ENCODE data around the gene GRID2.

Gene GRID2

DNA sequence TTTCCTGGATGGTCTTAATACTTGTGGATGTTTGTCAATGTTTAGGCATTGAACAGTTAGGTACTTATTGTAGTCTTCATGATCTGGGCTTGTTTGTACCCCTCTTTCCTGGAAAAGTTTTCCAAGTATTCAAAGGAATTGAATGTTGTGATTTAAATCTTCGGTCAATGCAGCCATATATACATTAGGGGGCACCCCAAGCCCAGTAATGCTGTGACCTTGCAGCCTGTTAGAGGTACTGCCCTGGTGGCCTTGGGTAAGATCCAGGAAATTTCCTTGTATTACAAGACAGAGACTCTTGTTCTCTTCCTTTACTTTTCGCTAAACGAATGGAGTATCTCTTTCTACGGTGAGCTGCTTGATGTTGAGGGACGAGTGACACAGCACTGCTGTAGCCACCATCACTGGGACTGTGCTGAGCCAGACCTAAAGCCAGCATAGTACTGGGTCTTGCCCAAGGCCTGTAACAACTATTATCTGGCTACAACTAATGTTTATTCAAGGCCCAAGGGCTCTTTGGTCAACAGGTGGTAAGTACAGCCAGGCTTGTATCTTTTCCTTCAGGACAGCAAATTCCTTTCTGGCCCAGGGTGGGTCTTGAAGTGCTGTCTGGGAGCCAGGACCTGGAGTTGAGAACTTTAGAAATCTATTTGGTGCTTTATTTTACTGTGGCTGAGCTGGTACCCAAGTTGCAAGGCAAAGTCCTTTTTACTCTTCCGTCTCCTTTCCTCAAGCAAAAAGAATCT is 1406.5 kb downstream of the GRID2 start:
- H3K9ac ChIP-seq (ENCODE audit: low read depth, low read length), result no peak overlapping the region
- H3K27me3 ChIP-seq (ENCODE audit: control insufficient read depth, insufficient read depth, low read length), result no peaks in the 10 kb centered on the region
- H3K36me3 ChIP-seq (ENCODE audit: control insufficient read depth, insufficient read depth, low read length), result no peaks in the 10 kb centered on the region
- H3K4me3 ChIP-seq (ENCODE audit: low read depth, low read length), result no peak overlapping the region
- no peaks in the 10 kb centered on the region for H3K9me3 ChIP-seq (ENCODE audit: control insufficient read depth, insufficient read depth, low read length)
- H3K4me1 ChIP-seq (ENCODE audit: control insufficient read depth, insufficient read depth, low read length), result peaks cover 3% of the 10 kb centered on the region

DNA sequence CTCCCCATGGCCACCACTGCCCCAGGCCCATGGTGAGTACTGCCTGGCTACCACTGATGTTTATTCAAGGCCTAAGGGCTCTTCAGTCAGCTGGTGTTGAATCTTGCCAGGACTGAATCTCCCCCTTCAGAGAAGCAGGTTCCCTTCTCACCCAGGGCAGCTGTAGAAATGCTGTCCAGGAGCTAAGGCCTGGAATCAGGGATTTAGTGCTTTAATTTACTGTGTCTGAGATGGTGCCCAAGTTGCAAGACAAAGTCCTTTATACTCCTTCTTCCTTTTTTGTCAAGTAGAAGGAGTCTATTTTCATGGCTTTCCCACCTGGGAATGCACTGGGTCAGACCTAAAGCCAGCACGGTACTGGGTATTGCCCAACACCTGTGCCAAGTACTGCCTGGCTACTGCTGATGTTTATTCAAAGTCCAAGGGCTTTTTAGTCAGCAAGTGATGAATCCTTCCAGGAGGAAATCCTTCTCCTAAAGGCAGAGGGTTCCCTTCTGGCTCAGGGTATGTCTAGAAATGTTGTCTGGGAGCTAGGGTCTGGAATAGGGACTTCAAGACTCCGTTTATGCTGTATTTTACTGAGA is 1407.2 kb downstream of the GRID2 start:
- Histone ChIP-seq H3K36me3 (ENCODE audit: control insufficient read depth, insufficient read depth, low read length) (no peaks in the 10 kb centered on the region), H3K4me3 (ENCODE audit: low read depth, low read length) (no peak overlapping the region), H3K9ac (ENCODE audit: low read depth, low read length) (no peak overlapping the region), H3K9me3 (ENCODE audit: control insufficient read depth, insufficient read depth, low read length) (no peaks in the 10 kb centered on the region), H3K4me1 (ENCODE audit: control insufficient read depth, insufficient read depth, low read length) (peaks cover 3% of the 10 kb centered on the region), H3K27me3 (ENCODE audit: control insufficient read depth, insufficient read depth, low read length) (no peaks in the 10 kb centered on the region)

DNA sequence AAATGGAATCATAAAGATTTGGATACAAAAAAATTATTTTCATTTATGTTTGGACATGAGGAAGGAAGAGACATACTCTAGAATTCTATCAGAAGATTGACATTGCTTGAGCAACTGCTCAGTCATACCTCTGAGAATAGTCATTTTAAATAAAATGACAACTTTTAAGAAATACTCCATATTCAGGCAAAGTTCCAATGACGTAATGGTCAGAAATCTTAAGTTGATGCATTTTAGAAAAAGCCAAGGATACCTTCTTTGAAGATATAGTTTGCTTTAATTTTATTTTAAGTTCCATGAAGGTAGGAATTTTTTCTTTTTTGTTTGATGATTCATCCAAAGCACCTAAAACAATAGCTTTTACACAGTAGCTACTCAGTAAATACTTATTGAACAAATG is 1414.5 kb downstream of the GRID2 start:
- Histone ChIP-seq H3K9me3 (ENCODE audit: control insufficient read depth, insufficient read depth, low read length) (no peaks in the 10 kb centered on the region), H3K9ac (ENCODE audit: low read depth, low read length) (no peak overlapping the region), H3K36me3 (ENCODE audit: control insufficient read depth, insufficient read depth, low read length) (no peaks in the 10 kb centered on the region), H3K4me3 (ENCODE audit: low read depth, low read length) (no peak overlapping the region), H3K27me3 (ENCODE audit: control insufficient read depth, insufficient read depth, low read length) (no peaks in the 10 kb centered on the region), H3K4me1 (ENCODE audit: control insufficient read depth, insufficient read depth, low read length) (no peaks in the 10 kb centered on the region)

DNA sequence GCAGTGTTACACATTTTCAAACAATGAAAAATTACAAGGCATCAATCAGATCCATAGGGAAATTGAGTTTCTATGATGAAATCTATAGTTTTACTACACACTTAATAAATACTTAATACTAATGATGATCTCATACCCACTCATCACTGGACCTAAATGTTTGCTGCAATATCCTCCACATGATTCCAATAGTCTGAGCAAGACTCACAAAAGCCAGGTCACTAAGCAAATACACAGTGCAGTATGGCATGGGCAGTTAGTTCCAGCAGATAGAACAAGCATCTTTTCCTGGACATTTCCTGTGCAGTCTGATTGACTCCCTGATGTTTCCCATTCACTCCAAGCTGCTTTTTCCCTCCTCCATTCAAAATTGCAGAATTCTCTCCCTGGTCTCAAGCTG is 1415.8 kb downstream of the GRID2 start:
- H3K4me1 ChIP-seq (ENCODE audit: control insufficient read depth, insufficient read depth, low read length), result no peaks in the 10 kb centered on the region

DNA sequence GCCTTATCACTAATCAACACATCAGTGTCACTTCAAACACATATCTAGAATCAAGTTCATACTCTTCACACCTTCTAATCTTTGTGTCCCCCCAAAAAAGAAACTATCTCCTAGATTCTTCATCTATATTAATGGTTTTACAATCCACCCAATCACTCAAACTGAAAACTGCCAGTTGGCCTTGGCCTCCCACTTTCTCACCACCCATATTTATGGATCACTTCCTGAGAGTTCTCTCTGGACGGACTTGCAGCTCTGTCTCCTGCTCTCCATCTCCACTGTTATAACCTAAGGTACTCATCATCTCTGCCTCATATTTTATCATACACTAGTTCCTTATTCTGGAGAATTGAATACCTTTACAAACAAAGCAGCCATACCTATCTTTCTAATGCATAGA is 1418.7 kb downstream of the GRID2 start:
- H3K9me3 ChIP-seq (ENCODE audit: control insufficient read depth, insufficient read depth, low read length), result no peaks in the 10 kb centered on the region
- H3K4me1 ChIP-seq (ENCODE audit: control insufficient read depth, insufficient read depth, low read length), result no peaks in the 10 kb centered on the region
- no peaks in the 10 kb centered on the region for H3K27me3 ChIP-seq (ENCODE audit: control insufficient read depth, insufficient read depth, low read length)
- H3K9ac ChIP-seq (ENCODE audit: low read depth, low read length), result no peak overlapping the region
- no peak overlapping the region for H3K4me3 ChIP-seq (ENCODE audit: low read depth, low read length)
- H3K36me3 ChIP-seq (ENCODE audit: control insufficient read depth, insufficient read depth, low read length), result no peaks in the 10 kb centered on the region

More for the DNA sequence above, 1415.8 kb downstream of the GRID2 start:
- Histone ChIP-seq H3K9me3 (ENCODE audit: control insufficient read depth, insufficient read depth, low read length) (no peaks in the 10 kb centered on the region), H3K9ac (ENCODE audit: low read depth, low read length) (no peak overlapping the region), H3K27me3 (ENCODE audit: control insufficient read depth, insufficient read depth, low read length) (no peaks in the 10 kb centered on the region), H3K4me3 (ENCODE audit: low read depth, low read length) (no peak overlapping the region), H3K36me3 (ENCODE audit: control insufficient read depth, insufficient read depth, low read length) (no peaks in the 10 kb centered on the region)

DNA sequence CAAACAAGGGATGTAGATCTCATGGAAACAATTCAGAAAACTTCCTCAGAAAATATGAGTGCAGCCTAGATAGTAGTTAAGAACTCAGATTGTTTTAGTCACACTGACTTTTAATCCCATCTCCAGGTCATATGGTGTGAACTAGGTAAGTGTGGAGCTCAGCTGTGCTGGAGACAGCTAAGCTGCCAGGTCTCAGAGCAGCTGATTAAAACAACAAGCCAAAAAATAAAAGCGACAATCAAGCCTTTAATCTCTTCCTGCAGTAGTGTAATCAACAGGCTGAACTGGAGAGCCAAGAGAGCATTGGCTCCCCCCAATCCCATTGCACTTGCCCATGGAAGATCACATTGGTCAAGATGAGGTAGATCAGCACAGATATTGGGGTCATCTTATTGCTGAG is 1426.5 kb downstream of the GRID2 start:
- H3K4me3 ChIP-seq (ENCODE audit: low read depth, low read length), result no peak overlapping the region
- no peak overlapping the region for H3K9ac ChIP-seq (ENCODE audit: low read depth, low read length)
- no peaks in the 10 kb centered on the region for H3K9me3 ChIP-seq (ENCODE audit: control insufficient read depth, insufficient read depth, low read length)
- H3K36me3 ChIP-seq (ENCODE audit: control insufficient read depth, insufficient read depth, low read length), result no peaks in the 10 kb centered on the region
- H3K27me3 ChIP-seq (ENCODE audit: control insufficient read depth, insufficient read depth, low read length), result no peaks in the 10 kb centered on the region
- H3K4me1 ChIP-seq (ENCODE audit: control insufficient read depth, insufficient read depth, low read length), result peaks cover 16% of the 10 kb centered on the region

DNA sequence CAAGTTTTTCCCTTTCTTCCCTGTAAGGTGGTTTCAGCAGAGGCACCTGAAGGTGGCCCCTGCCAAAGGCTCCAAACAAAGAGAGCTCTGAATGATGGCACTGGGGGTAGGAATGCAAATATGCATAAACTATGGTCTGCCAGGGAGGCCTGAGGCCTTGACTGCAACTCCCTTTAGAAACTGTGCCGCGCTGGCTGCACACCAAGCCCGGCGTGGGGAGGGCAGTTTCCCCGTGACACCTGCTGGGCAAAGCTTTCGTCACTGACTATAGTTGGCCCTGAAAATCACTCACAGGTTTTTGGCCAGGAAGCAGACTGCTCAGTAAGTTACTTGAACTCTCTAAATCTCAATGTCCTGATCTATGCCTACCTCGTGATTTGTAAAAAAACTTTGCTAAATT is 1427.0 kb downstream of the GRID2 start:
- Histone ChIP-seq H3K27me3 (ENCODE audit: control insufficient read depth, insufficient read depth, low read length) (no peaks in the 10 kb centered on the region), H3K9ac (ENCODE audit: low read depth, low read length) (no peak overlapping the region), H3K4me3 (ENCODE audit: low read depth, low read length) (no peak overlapping the region), H3K9me3 (ENCODE audit: control insufficient read depth, insufficient read depth, low read length) (no peaks in the 10 kb centered on the region), H3K4me1 (ENCODE audit: control insufficient read depth, insufficient read depth, low read length) (peaks cover 16% of the 10 kb centered on the region), H3K36me3 (ENCODE audit: control insufficient read depth, insufficient read depth, low read length) (no peaks in the 10 kb centered on the region)

DNA sequence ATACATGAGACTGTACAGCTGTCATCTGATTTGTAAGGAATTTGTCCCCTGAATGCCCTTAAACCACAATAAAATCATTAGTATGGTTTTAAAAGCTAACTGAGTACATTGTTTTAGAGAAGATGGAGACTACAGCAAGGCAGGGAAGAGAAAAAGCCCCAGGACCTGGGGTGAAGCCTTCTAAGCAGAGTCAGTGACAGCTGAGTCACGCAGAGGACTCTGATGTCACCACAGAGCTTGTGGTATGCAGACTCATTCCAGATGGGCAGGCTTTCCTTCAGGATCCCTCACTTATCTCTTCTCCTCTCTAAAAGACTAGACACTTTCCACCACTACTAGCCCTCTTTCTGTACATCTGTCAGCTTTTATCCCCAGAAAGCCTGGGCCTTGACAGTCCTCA is 1427.7 kb downstream of the GRID2 start:
- H3K9ac ChIP-seq (ENCODE audit: low read depth, low read length), result no peak overlapping the region
- no peaks in the 10 kb centered on the region for H3K27me3 ChIP-seq (ENCODE audit: control insufficient read depth, insufficient read depth, low read length)
- H3K4me1 ChIP-seq (ENCODE audit: control insufficient read depth, insufficient read depth, low read length), result peaks cover 16% of the 10 kb centered on the region
- H3K9me3 ChIP-seq (ENCODE audit: control insufficient read depth, insufficient read depth, low read length), result no peaks in the 10 kb centered on the region
- H3K4me3 ChIP-seq (ENCODE audit: low read depth, low read length), result no peak overlapping the region
- no peaks in the 10 kb centered on the region for H3K36me3 ChIP-seq (ENCODE audit: control insufficient read depth, insufficient read depth, low read length)

DNA sequence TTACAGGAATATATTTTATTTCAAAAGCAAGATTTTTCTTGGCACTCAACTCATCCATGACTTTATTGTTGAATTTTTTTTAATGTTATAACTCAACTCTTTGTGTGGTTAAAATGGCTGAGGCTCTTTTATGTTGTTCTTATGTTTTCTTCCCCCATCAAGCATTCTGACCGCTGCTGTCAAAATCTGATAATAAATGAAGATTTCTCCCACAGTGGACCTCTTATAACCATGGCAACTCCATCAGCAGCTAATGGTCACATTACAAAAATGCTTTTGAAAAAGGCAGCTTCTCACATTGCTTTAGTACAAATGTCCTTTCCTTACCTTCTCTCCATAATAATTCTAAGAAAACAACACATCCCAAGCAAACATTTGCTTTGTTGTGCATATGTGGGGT is 1428.7 kb downstream of the GRID2 start:
- Histone ChIP-seq H3K36me3 (ENCODE audit: control insufficient read depth, insufficient read depth, low read length) (no peaks in the 10 kb centered on the region), H3K27me3 (ENCODE audit: control insufficient read depth, insufficient read depth, low read length) (no peaks in the 10 kb centered on the region), H3K9ac (ENCODE audit: low read depth, low read length) (no peak overlapping the region), H3K4me1 (ENCODE audit: control insufficient read depth, insufficient read depth, low read length) (peaks cover 16% of the 10 kb centered on the region), H3K9me3 (ENCODE audit: control insufficient read depth, insufficient read depth, low read length) (no peaks in the 10 kb centered on the region), H3K4me3 (ENCODE audit: low read depth, low read length) (no peak overlapping the region)

DNA sequence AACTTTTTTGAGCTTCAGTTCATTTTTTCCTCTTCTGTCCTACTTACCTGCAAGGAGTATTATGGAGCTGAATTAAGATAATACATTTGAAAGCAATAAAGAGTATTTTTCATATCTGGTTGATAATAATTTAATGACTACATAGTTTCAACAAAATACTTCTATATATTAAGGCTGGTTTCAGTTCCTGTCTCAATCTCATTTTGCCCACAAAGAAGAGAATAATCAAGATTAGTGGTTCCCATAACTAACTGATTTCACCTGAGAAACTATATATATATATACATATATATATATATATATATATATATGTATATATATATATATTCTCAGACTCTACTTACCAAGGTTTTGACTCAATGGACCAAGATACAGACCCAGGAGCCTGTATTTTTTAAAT is 1437.1 kb downstream of the GRID2 start:
- H3K9ac ChIP-seq (ENCODE audit: low read depth, low read length), result no peak overlapping the region
- H3K4me3 ChIP-seq (ENCODE audit: low read depth, low read length), result no peak overlapping the region
- H3K36me3 ChIP-seq (ENCODE audit: control insufficient read depth, insufficient read depth, low read length), result no peaks in the 10 kb centered on the region
- H3K4me1 ChIP-seq (ENCODE audit: control insufficient read depth, insufficient read depth, low read length), result no peaks in the 10 kb centered on the region
- H3K9me3 ChIP-seq (ENCODE audit: control insufficient read depth, insufficient read depth, low read length), result no peaks in the 10 kb centered on the region
- H3K27me3 ChIP-seq (ENCODE audit: control insufficient read depth, insufficient read depth, low read length), result no peaks in the 10 kb centered on the region

DNA sequence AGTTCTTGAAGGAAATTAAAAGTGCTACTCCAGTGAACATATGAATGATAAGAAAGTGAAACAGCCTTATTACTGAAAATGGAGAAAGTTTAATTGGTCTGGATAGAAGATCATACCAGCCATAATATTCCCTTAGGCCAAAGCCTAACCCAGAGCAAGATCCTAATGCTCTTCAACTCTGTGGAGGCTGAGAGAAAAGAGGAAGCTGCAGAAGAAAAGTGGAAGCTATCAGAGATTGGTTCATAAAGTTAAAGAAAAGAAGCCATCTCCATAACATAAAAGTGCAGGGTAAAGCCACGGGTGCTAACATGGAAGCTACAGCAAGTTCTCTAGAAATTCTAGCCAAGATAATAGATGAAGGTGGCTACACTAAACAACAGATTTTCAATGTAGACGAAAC is 1439.3 kb downstream of the GRID2 start:
- no peaks in the 10 kb centered on the region for H3K4me1 ChIP-seq (ENCODE audit: control insufficient read depth, insufficient read depth, low read length)
- no peaks in the 10 kb centered on the region for H3K36me3 ChIP-seq (ENCODE audit: control insufficient read depth, insufficient read depth, low read length)
- H3K9me3 ChIP-seq (ENCODE audit: control insufficient read depth, insufficient read depth, low read length), result no peaks in the 10 kb centered on the region
- no peaks in the 10 kb centered on the region for H3K27me3 ChIP-seq (ENCODE audit: control insufficient read depth, insufficient read depth, low read length)
- H3K9ac ChIP-seq (ENCODE audit: low read depth, low read length), result no peak overlapping the region
- no peak overlapping the region for H3K4me3 ChIP-seq (ENCODE audit: low read depth, low read length)

DNA sequence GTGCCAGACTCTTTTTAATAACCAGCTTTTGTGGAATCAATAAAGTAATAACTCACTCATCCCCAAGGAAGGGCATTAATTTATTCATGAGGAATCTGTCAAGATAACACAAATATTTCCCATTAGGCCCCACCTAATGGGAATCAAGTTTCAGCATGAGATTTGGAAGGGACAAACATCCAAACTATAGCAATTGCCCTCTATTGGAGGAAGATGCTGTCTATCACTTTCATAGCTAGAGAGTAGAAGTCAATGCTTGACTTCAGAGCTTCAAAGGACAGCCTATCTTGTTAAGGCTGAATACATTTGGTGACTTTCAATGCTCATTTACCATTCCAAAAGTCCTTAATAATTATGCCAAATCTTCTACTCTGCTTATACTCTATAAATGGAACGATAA is 1439.9 kb downstream of the GRID2 start:
- no peaks in the 10 kb centered on the region for H3K36me3 ChIP-seq (ENCODE audit: control insufficient read depth, insufficient read depth, low read length)
- no peak overlapping the region for H3K4me3 ChIP-seq (ENCODE audit: low read depth, low read length)
- H3K9ac ChIP-seq (ENCODE audit: low read depth, low read length), result no peak overlapping the region
- H3K27me3 ChIP-seq (ENCODE audit: control insufficient read depth, insufficient read depth, low read length), result no peaks in the 10 kb centered on the region
- H3K9me3 ChIP-seq (ENCODE audit: control insufficient read depth, insufficient read depth, low read length), result no peaks in the 10 kb centered on the region
- H3K4me1 ChIP-seq (ENCODE audit: control insufficient read depth, insufficient read depth, low read length), result peaks cover 5% of the 10 kb centered on the region
